B cell (primary cell): ENCODE measurements around the gene KLHL2. TPM values are rescaled to one million over a fixed set of nuclear protein-coding genes. Genes with fewer than 3 reads are reported as not detected.

Experiments used
- ATAC-seq: fragments of 200-7000 bp; cut with Tn5 transposase; one replicate; pipeline ENCODE4 v1.10.0; 2021; ENCODE audit warnings: low read depth, mild to moderate bottlenecking, moderate number of reproducible peaks, moderate library complexity
- CTCF ChIA-PET: fragments of 350-600 bp; sonication (Branson Sonifier 250); formaldehyde crosslinking; loops from one replicate; lab custom pipeline; 2021; ENCODE audit warnings: antibody characterized with exemption, inconsistent platforms; lab: Charles Lee
- POLR2A ChIA-PET: fragments of 350-600 bp; sonication (Branson Sonifier 250); formaldehyde crosslinking; loops from one replicate; lab custom pipeline; 2021; ENCODE audit warnings: antibody characterized with exemption; lab: Charles Lee
- DNase-seq: peaks from one replicate; pipeline ENCODE4 v3.0.0; 2013
- H2AFZ ChIP-seq: 2 replicates; pipeline ENCODE4 v1.6.1; 2012; ENCODE audit warnings: mild to moderate bottlenecking, low read depth, low read length; ENCODE audit not compliant: insufficient read depth, poor library complexity, severe bottlenecking
- H3K27ac ChIP-seq, 2 donors: 1 replicate in 1 of 2; 2 replicates in 1 of 2; pipeline ENCODE4 v1.5.1; 2012 to 2013; ENCODE audit warnings: low read length in 2 of 2, mild to moderate bottlenecking in 2 of 2, moderate library complexity in 1 of 2
- H3K27me3 ChIP-seq, 4 experiments: fragments of 200-600 bp in 1 of 4; sonication (generic) in 1 of 4; replicated peaks in 1 of 4; 1 replicate in 2 of 4; 2 replicates in 2 of 4; pipeline versions ENCODE4 v1.6.1 to v1.7.0; 2013 to 2016; ENCODE audit warnings: low read length in 3 of 4, mild to moderate bottlenecking in 2 of 4, mixed read lengths in 1 of 4, moderate library complexity in 1 of 4; ENCODE audit not compliant: insufficient read depth in 4 of 4, control insufficient read depth in 3 of 4; ENCODE audit errors: control extremely low read depth in 1 of 4
- H3K36me3 ChIP-seq, 2 experiments: replicated peaks in 1 of 2; 1 replicate in 1 of 2; 2 replicates in 1 of 2; pipeline versions ENCODE4 v1.6.1 to v1.7.1; 2013; ENCODE audit warnings: low read length in 1 of 2; ENCODE audit not compliant: insufficient read depth in 2 of 2, control insufficient read depth in 1 of 2; ENCODE audit errors: control extremely low read depth in 1 of 2, extremely low read depth in 1 of 2
- H3K4me1 ChIP-seq, 2 donors: fragments of 200-600 bp in 1 of 2; sonication (generic) in 1 of 2; 1 replicate in 1 of 2; 2 replicates in 1 of 2; pipeline versions ENCODE4 v1.5.1 to v1.6.1; 2013 to 2017; ENCODE audit warnings: low read length in 2 of 2; ENCODE audit not compliant: control insufficient read depth in 2 of 2, insufficient read depth in 2 of 2
- H3K4me2 ChIP-seq: replicated peaks from 2 replicates; pipeline ENCODE3; 2012; ENCODE audit warnings: mild to moderate bottlenecking, low read depth, low read length; ENCODE audit not compliant: poor library complexity, severe bottlenecking
- H3K4me3 ChIP-seq, 5 experiments: fragments of 200-600 bp in 1 of 5; sonication (generic) in 1 of 5; 1 replicate in 3 of 5; 2 replicates in 2 of 5; pipeline versions ENCODE4 v1.5.1 to v1.7.0; 2011 to 2016; ENCODE audit warnings: low read length in 4 of 5, mild to moderate bottlenecking in 4 of 5, low read depth in 2 of 5, control low read depth in 1 of 5, moderate library complexity in 1 of 5; ENCODE audit not compliant: insufficient read depth in 1 of 5; ENCODE audit errors: control extremely low read depth in 1 of 5, extremely low read depth in 1 of 5
- H3K79me2 ChIP-seq: fragments of 200-600 bp; sonication (generic); one replicate; pipeline ENCODE4 v1.6.0; 2016; ENCODE audit warnings: low read length; ENCODE audit not compliant: control insufficient read depth, insufficient read depth
- H3K9ac ChIP-seq: fragments of 200-600 bp; sonication (generic); 2 replicates; pipeline ENCODE4 v1.6.1; 2017; ENCODE audit warnings: mild to moderate bottlenecking, low read length, moderate library complexity
- H3K9me3 ChIP-seq, 3 donors: one replicate each; pipeline versions ENCODE4 v1.6.1 to v1.7.1; 2013; ENCODE audit warnings: low read length in 2 of 3; ENCODE audit not compliant: control insufficient read depth in 2 of 3, insufficient read depth in 1 of 3; ENCODE audit errors: control extremely low read depth in 1 of 3
- H4K20me1 ChIP-seq: 2 replicates; pipeline ENCODE4 v1.6.0; 2012; ENCODE audit warnings: mild to moderate bottlenecking, low read length; ENCODE audit not compliant: insufficient read depth, control insufficient read depth, poor library complexity, severe bottlenecking
- H3K27ac Mint-ChIP-seq: one replicate; pipeline ENCODE4 v1.8.0; 2021; ENCODE audit warnings: mixed read lengths
- H3K27me3 Mint-ChIP-seq: one replicate; pipeline ENCODE4 v1.8.0; 2021; ENCODE audit warnings: mixed read lengths
- H3K4me1 Mint-ChIP-seq: one replicate; pipeline ENCODE4 v1.8.0; 2021; ENCODE audit warnings: mixed read lengths
- H3K4me3 Mint-ChIP-seq: one replicate; pipeline ENCODE4 v1.8.0; 2021; ENCODE audit warnings: mixed read lengths
- H3K9me3 Mint-ChIP-seq: one replicate; pipeline ENCODE4 v1.8.0; 2022; ENCODE audit warnings: mixed read lengths; ENCODE audit not compliant: insufficient read depth
- CTCF ChIP-seq: fragments of 200-600 bp; IDR thresholded peaks from one replicate; pipeline ENCODE4 v1.8.0; 2022; ENCODE audit warnings: antibody characterized with exemption, mild to moderate bottlenecking
- EZH2 ChIP-seq: IDR thresholded peaks from 2 replicates; pipeline ENCODE4 v1.6.1; 2012; ENCODE audit warnings: borderline replicate concordance, low read depth, mild to moderate bottlenecking, moderate library complexity, low read length; ENCODE audit not compliant: insufficient read depth, poor library complexity, severe bottlenecking
- WGBS: methylation state at CpG from one replicate; pipeline ENCODE4 v1.1.5; 2013; ENCODE audit warnings: missing lambda C conversion rate; ENCODE audit not compliant: insufficient coverage; 5-methylcytosine and 5-hydroxymethylcytosine counted together
- intact Hi-C: fragments of 100-400 bp; cut with micrococcal nuclease; formaldehyde crosslinking; loops from one replicate; pipeline ENCODE4 v1.10.0; 2022
- polyA plus RNA-seq: library from polyadenylated mRNA; depleted of rRNA; stranded (reverse); fragments of >200 nt; gene quantifications from 2 replicates; pipeline ENCODE4 v1.2.3, GENCODE V29; 2012
- total RNA-seq, 2 donors: library from RNA; stranded (reverse); fragments of 120-200 nt in 1 of 2; gene quantifications; 1 replicate in 1 of 2; 2 replicates in 1 of 2; pipeline versions ENCODE4 v1.2.3 to v1.2.4, GENCODE V29; 2013 to 2022

KLHL2 gene
- total and polyA plus RNA-seq, 2 donors (not counting 1 experiment from before 2014, with no cell fraction given) = 7.8 to 77.5 TPM

- 5% methylated on average over 9 of the region's 13 CpGs for WGBS
- intact Hi-C loops = loop anchor here (5.0 kb wide), 2 partner anchors 49 to 76 kb away; no protein-coding TSS in a partner anchor
- Histone ChIP-seq H3K4me2 (peak overlapping the region; percentile 86), H3K4me3 (peak overlapping the region; percentile 55 to 91 (median 80)), H3K9me3 (no peaks in the 10 kb centered on the region), H3K79me2 (peaks cover 70% of the 10 kb centered on the region), H2AFZ (peak overlapping the region; percentile 71), H3K9ac (peak overlapping the region; percentile 79), H3K27me3 (no peaks in the 10 kb centered on the region), H3K4me1 (peaks cover 36 to 41% of the 10 kb centered on the region in 2 donors), H3K27ac (peak overlapping the region in 1 of 2 donors; percentile 50), H4K20me1 (peaks cover 5% of the 10 kb centered on the region), H3K36me3 (no peaks in the 10 kb centered on the region)
- Mint-ChIP-seq H3K4me1 (peaks cover 71% of the 10 kb centered on the region), H3K27me3 (no peaks in the 10 kb centered on the region), H3K9me3 (no peaks in the 10 kb centered on the region), H3K27ac (peak overlapping the region; percentile 93), H3K4me3 (peak overlapping the region; percentile 91)
- DNase-seq (no peak), ATAC-seq (peak; percentile 19)
- TF ChIP-seq CTCF (no peak), EZH2 (no peak)
- POLR2A ChIA-PET = no interaction called here
- CTCF ChIA-PET = interaction anchor here (1.1 to 1.7 kb wide), 3 partner anchors 77 to 119 kb away, joined by 3 to 10 read pairs (median 6); partner anchors contain the start of gene MSMO1
Measured at GRCh38 chr4:165208221-165208652, 876 bp downstream of the KLHL2 start.

- H3K4me1 ChIP-seq = peaks cover 36 to 41% of the 10 kb centered on the region in 2 donors
- H3K4me2 ChIP-seq = peak overlapping the region; percentile 86
- Mint-ChIP-seq H3K4me1 (peaks cover 70% of the 10 kb centered on the region), H3K4me3 (peak overlapping the region; percentile 79), H3K27me3 (no peaks in the 10 kb centered on the region), H3K9me3 (no peaks in the 10 kb centered on the region), H3K27ac (no peak overlapping the region)
- no peaks in the 10 kb centered on the region for H3K9me3 ChIP-seq
- no peak overlapping the region for H3K4me3 ChIP-seq
- intact Hi-C loops = loop anchor here (5.0 kb wide), 2 partner anchors 48 to 77 kb away; no protein-coding TSS in a partner anchor
- POLR2A ChIA-PET = no interaction called here
- H3K27me3 ChIP-seq = no peaks in the 10 kb centered on the region
- peak overlapping the region; percentile 79 for H3K9ac ChIP-seq
- TF ChIP-seq CTCF = no peak
- TF ChIP-seq EZH2 = no peak
- ATAC-seq = no peak
- CTCF ChIA-PET = interaction anchor here (1.1 to 1.7 kb wide), 3 partner anchors 78 to 118 kb away, joined by 3 to 10 read pairs (median 6); partner anchors contain the start of gene MSMO1
- peaks cover 5% of the 10 kb centered on the region for H4K20me1 ChIP-seq
- peak overlapping the region in 1 of 2 donors; percentile 50 for H3K27ac ChIP-seq
- no peak overlapping the region for H2AFZ ChIP-seq
- WGBS = 93% methylated on average over 8 of the region's 10 CpGs
- H3K79me2 ChIP-seq = peaks cover 74% of the 10 kb centered on the region
- peak; percentile 17 for DNase-seq
- no peaks in the 10 kb centered on the region for H3K36me3 ChIP-seq
Measured at GRCh38 chr4:165208741-165209388, 1.5 kb downstream of the KLHL2 start.
